Fibroblast of skin of left quadriceps (primary cell): ENCODE measurements around the gene EPAS1.

Experiments
- DNase-seq, 2 experiments: peaks; one replicate each; pipeline ENCODE4 v3.0.0-alpha.2; 2013; ENCODE audit warnings: low read depth in 2 of 2

Gene EPAS1

GRCh38 chr2:46300406-46300832, 3.2 kb downstream of the EPAS1 start:
- no peak for DNase-seq

- no peak for DNase-seq
Measured at GRCh38 chr2:46302005-46302695, 4.9 kb downstream of the EPAS1 start.

DNA sequence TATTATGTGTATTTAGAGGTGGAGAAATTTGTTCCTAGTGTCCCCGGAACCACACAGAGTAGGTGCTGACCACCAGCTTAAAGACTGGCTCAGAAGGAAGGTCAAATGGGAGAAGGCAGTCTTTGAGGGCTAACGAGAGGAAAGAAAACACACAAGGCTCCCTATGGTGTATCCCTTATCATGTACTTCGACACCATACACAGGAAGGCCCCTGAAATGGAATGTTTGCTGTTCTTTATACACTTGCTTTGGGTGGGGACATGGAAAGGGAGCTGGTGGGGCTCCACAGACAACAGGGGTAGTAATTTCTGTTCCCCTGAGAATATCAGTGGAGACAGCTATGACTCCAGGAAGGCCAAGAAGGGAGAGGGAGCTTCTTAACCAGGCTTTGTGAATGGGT, 6.0 kb downstream of the EPAS1 start:
- no peak for DNase-seq

DNA sequence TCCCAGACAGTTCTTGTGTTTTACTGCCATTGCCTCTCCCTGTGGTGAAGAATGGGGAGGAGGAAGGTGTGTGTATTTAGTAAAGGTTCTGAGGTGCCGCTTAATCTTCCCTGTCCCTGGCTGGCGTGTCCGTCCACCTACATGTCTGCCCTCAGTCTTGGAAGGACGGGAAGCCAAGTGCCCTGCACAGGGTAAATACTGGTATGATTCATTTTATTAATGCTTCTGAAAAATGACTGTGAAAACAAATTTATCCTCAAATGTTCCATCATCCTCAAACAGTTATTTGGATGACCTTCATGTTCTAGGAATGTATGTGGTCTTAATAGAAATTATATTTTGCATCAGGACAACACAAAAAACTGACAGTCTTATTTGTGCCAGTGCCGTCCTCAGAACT, 6.6 kb downstream of the EPAS1 start:
- no peak for DNase-seq

GRCh38 chr2:46304635-46305034, 7.4 kb downstream of the EPAS1 start:
- no peak for DNase-seq

GRCh38 chr2:46305187-46305586, 8.0 kb downstream of the EPAS1 start:
- DNase-seq, result no peak

- DNase-seq, result no peak
Measured at GRCh38 chr2:46305767-46306166, 8.6 kb downstream of the EPAS1 start.

DNA sequence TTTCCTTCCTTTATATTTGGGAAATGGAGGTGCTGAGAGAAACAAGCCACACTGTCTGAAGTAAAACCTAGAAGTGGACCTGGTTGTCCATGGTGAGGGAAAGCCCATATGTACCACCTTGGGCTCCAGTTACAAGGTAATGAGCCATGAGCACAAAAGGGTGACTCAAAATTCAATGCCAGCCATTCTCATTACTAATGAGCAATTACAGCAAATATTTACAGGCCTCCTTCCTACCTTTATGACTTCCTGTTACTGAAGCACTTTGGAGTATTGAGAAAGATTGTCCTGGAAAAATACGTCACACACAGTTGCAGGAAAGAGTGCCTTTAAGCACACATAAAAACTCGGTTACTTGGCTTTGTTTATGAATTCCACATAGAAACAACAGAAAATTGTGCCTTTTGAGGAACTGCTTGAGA, 9.1 kb downstream of the EPAS1 start:
- no peak for DNase-seq

GRCh38 chr2:46306988-46307655, 9.9 kb downstream of the EPAS1 start:
- no peak for DNase-seq

DNA sequence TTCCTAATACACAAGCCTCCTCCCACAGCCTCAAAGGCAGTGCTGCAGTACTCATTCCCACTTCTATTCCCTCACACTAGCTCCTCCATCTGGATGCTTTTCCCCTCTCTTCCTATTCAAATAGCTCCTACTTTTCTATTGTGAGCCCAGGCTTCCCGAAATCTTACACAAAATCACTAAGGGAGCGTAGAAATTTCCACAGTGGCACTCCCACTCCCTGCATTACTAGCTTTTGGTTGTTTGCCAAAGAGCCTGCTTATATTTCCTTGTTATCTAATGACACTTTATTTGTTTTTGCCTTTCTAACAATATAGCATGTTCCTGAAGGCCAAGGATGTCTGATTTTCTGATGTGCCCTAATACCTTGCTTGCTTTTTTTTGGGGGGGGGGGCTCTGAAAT, 10.9 kb downstream of the EPAS1 start:
- no peak for DNase-seq

DNA sequence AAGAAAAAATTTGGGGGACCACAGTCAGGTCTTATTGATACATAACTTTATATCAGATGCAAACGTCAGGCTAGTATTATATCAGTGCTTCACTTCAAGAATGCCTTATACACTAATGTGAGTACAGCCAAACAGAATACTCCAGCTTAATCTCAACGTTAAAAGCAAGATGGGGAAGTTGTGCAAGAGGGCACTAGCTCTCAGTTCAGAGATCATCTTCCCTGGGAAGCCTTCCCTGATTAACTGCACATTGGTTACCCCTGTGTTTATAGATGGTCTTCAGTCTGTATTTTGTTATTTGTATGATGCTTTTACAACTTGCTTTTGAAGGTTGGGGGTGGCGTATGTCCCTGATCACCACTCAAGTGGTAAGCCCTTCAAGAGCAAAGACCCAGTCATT, 11.4 kb downstream of the EPAS1 start:
- DNase-seq, result no peak

GRCh38 chr2:46309052-46309953, 12.1 kb downstream of the EPAS1 start:
- DNase-seq, result no peak

GRCh38 chr2:46310446-46310845, 13.2 kb downstream of the EPAS1 start:
- no peak for DNase-seq

GRCh38 chr2:46311651-46312223, 14.5 kb downstream of the EPAS1 start:
- no peak for DNase-seq

- no peak for DNase-seq
Measured at GRCh38 chr2:46313063-46313462, 15.9 kb downstream of the EPAS1 start.

GRCh38 chr2:46314065-46314835, 17.0 kb downstream of the EPAS1 start:
- no peak for DNase-seq

GRCh38 chr2:46315103-46315890, 18.1 kb downstream of the EPAS1 start:
- peak; percentile 72 to 73 for DNase-seq

- no peak for DNase-seq
Measured at GRCh38 chr2:46317094-46317486, 19.9 kb downstream of the EPAS1 start.

DNA sequence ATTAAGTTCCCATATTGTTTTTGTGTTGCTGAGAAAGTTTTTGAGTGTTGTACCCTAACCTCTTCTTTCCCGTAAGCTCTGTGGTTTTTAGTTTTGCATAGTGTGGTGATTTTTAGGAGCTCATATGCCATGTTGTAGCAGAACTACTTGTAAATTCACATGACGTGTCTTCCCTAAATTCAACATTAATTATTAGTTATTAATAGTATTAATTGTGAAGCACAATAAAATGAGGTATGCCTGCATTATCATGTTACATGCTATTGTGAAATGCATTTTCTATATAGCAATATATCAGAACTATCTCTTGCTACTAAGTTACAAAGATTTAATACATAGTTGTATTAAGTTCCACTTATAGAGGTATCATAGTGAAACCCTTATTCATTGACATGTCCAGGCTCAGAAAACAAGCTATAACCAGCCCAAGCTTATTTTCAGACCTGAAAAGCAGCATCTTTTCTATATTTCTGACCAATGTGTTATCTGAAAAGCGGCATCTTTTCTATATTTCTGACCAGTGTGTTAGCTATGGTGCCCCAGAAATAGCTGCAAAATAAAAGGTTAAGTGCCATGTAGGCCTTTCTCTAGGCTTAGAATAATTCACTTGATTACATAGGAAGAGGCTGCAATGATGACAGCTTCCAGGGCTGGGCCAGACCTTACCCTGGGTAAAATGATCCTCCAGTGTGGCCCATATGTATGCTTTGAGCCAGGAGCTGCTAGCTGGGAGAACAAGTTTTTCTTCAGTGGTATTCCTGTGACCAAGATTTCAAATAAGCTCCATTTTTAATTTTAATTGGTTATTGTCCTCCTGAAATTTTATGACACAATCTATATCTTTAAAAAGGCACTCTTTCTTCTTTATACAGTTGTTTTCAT, 21.6 kb downstream of the EPAS1 start:
- no peak for DNase-seq

GRCh38 chr2:46319711-46320110, 22.5 kb downstream of the EPAS1 start:
- DNase-seq, result no peak
